Stimulated activated memory B cell treated with anti-CD40 and anti-IgM and Interleukin-4, amounts not matched to agents 10 μg/mL and 1 μg/mL and 100 μg/mL, for 72 hours (primary cell): ENCODE data around the gene CENPT.
"Not testable (repeated sequence)": the region's sequence is repeated elsewhere in the genome, so short reads cannot be mapped to it uniquely, and the experiment has no call there.

Experiments used
- ATAC-seq: fragments of 150-1000 bp; cut with Tn5 transposase; 2 replicates; pipeline ENCODE4 v1.10.0; 2021
- H3K27ac Mint-ChIP-seq: one replicate; pipeline ENCODE4 v1.8.0; 2022; ENCODE audit warnings: mild to moderate bottlenecking, mixed read lengths
- H3K27me3 Mint-ChIP-seq: one replicate; pipeline ENCODE4 v1.8.0; 2022; ENCODE audit warnings: mixed read lengths
- H3K36me3 Mint-ChIP-seq: one replicate; pipeline ENCODE4 v1.8.0; 2022; ENCODE audit warnings: mixed read lengths
- H3K4me1 Mint-ChIP-seq: one replicate; pipeline ENCODE4 v1.8.0; 2022; ENCODE audit warnings: mixed read lengths
- H3K4me3 Mint-ChIP-seq: one replicate; pipeline ENCODE4 v1.8.0; 2022; ENCODE audit warnings: mild to moderate bottlenecking, moderate library complexity, mixed read lengths
- H3K9me3 Mint-ChIP-seq: one replicate; pipeline ENCODE4 v1.8.0; 2022; ENCODE audit warnings: mixed read lengths

The CENPT gene

DNA sequence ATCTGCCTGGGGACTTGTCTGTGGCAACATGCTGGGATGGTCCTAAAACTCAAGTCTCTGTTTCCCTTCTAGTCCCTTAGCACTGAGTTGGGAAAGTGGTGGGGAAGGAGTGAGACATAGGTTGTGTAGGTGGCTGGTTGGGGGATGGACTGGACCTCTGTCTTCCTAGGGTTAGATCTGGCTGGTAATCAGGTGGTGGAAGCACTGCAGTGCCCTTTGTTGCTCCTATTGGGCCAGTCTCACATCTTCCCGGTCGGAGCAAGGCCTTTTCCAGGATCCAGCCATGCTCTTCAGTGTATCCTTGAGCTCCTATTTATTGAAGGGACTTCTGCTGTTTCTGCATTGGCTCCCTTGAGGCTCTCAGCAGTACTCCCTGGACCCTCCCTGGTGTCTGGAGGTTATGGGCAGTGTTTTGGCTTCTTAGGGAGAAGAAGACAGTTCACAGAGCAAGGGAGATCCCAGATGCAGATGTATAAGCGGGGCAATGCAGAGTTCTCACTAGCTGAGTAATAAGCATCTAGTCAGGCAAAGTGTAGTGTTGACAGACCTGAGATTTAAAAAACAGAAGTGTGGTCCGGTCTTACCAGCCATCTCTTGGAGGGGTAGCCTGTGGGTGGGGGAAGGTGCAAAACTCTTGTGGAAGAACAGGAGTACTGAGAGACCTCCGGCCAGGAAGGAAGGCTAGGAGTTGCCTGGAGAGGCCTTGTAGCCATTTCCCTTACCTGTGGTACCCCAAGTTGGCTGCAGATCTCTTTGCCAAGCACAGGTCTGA lies 2.0 kb downstream of the CENPT start:
- peak overlapping the region; percentile 87 for H3K27ac Mint-ChIP-seq
- H3K36me3 Mint-ChIP-seq: peaks cover 12% of the 10 kb centered on the region
- peaks cover 60% of the 10 kb centered on the region for H3K4me1 Mint-ChIP-seq
- peak overlapping the region; percentile 88 for H3K4me3 Mint-ChIP-seq
- H3K27me3 Mint-ChIP-seq: no peaks in the 10 kb centered on the region
- ATAC-seq: no peak
- H3K9me3 Mint-ChIP-seq: no peaks in the 10 kb centered on the region

DNA sequence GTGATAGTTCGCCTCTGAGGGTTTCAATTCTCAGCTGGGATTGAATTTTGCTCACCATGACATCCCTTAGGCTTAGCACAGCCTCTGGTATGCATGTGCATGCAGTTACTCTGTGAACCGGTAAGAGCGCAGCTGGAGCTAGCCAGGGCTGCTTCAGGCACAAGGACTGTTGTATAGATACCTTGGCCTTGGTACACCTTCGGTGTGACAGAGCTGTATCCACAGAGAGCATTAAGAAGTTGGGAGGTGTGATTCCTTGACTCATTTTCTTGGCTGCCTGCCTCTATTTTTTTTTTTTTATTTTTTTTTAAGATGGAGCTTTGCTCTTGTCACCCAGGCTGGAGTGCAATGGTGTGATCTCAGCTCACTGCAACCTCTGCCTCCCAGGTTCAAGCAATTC lies 3.0 kb downstream of the CENPT start:
- peaks cover 5% of the 10 kb centered on the region for H3K36me3 Mint-ChIP-seq
- ATAC-seq: no peak
- no peaks in the 10 kb centered on the region for H3K27me3 Mint-ChIP-seq
- H3K27ac Mint-ChIP-seq: no peak overlapping the region
- peaks cover 52% of the 10 kb centered on the region for H3K4me1 Mint-ChIP-seq
- peak overlapping the region; percentile 11 for H3K4me3 Mint-ChIP-seq
- H3K9me3 Mint-ChIP-seq: no peaks in the 10 kb centered on the region

DNA sequence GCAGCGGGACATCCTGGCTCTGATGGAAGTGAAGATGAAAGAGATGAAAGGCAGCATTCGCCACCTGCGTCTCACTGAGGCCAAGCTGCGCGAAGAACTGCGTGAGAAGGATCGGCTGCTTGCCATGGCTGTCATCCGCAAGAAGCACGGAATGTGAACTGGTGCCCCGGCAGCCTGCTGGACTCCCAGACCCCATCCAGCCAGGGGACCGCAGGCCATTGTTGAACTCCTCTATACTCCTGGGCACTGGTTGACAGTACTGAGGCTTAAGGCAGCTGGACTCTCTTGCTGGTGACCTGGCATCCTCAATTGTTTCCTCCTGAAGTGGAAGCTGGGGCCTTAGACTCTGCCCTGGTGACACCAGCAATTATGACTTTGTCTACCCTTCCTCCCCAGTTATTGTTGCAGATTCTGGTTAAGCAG lies 4.1 kb downstream of the CENPT start:
- Mint-ChIP-seq H3K4me1 (peaks cover 46% of the 10 kb centered on the region), H3K27ac (peak overlapping the region; percentile 92), H3K27me3 (no peaks in the 10 kb centered on the region), H3K4me3 (peak overlapping the region; percentile 92), H3K9me3 (no peaks in the 10 kb centered on the region), H3K36me3 (peaks cover 5% of the 10 kb centered on the region)
- no peak for ATAC-seq

DNA sequence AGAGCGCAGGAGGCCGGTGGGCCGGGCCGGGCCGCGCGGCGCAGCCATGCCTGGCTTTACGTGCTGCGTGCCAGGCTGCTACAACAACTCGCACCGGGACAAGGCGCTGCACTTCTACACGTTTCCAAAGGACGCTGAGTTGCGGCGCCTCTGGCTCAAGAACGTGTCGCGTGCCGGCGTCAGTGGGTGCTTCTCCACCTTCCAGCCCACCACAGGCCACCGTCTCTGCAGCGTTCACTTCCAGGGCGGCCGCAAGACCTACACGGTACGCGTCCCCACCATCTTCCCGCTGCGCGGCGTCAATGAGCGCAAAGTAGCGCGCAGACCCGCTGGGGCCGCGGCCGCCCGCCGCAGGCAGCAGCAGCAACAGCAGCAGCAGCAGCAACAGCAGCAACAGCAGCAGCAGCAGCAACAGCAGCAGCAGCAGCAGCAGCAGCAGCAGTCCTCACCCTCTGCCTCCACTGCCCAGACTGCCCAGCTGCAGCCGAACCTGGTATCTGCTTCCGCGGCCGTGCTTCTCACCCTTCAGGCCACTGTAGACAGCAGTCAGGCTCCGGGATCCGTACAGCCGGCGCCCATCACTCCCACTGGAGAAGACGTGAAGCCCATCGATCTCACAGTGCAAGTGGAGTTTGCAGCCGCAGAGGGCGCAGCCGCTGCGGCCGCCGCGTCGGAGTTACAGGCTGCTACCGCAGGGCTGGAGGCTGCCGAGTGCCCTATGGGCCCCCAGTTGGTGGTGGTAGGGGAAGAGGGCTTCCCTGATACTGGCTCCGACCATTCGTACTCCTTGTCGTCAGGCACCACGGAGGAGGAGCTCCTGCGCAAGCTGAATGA lies 4.8 kb downstream of the CENPT start:
- Mint-ChIP-seq H3K27me3 (no peaks in the 10 kb centered on the region), H3K27ac (peak overlapping the region; percentile 92), H3K4me1 (peaks cover 39% of the 10 kb centered on the region), H3K9me3 (no peaks in the 10 kb centered on the region), H3K4me3 (peak overlapping the region; percentile 92), H3K36me3 (peaks cover 5% of the 10 kb centered on the region)
- peak; percentile 62 for ATAC-seq

DNA sequence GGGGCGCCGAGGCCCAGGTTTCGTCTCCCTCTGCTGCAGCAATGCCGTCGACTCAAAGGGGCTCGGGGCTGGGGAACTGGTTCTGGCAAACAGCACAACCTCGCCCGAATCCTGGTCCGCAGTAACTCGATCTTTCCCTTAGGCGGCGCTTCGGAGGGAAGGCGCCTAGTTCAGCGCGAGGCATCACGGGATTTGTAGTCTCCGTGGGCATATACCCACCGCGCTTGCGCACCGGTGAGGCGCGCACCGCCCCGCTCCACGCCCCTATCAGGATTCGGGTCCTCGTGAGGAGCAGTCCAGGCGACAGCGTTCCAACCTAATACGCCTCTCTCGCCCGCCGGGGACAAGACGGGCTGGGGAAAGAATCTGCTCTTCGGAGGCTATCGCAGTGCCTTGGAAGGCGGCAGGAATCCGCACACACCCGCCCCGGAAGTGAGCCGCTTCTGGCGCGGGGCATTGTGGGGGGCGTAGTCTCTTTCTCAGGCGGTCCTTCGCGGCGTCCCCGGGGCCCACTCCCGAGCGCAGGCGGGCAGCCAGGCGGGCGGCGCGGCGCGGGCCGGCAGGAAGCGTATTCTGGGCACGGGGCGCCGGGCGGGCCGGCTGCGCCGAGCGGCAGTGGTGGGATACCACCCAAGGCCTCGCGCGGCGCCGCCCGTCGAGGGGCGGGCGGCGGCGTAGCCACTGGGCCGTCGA lies 5.5 kb downstream of the CENPT start, which contains the start of gene THAP11:
TSS of gene THAP11 (plus strand) at position 505 of the 693 bp plus-strand sequence. CDS start 235 bp downstream, outside the sequence.
- peaks cover 34% of the 10 kb centered on the region for H3K4me1 Mint-ChIP-seq
- H3K36me3 Mint-ChIP-seq: peaks cover 5% of the 10 kb centered on the region
- no peaks in the 10 kb centered on the region for H3K27me3 Mint-ChIP-seq
- peak; percentile 77 for ATAC-seq
- peak within 1 kb of the TSS; percentile 92 for H3K27ac Mint-ChIP-seq
- H3K9me3 Mint-ChIP-seq: no peaks in the 10 kb centered on the region
- H3K4me3 Mint-ChIP-seq: peak within 1 kb of the TSS; percentile 98

DNA sequence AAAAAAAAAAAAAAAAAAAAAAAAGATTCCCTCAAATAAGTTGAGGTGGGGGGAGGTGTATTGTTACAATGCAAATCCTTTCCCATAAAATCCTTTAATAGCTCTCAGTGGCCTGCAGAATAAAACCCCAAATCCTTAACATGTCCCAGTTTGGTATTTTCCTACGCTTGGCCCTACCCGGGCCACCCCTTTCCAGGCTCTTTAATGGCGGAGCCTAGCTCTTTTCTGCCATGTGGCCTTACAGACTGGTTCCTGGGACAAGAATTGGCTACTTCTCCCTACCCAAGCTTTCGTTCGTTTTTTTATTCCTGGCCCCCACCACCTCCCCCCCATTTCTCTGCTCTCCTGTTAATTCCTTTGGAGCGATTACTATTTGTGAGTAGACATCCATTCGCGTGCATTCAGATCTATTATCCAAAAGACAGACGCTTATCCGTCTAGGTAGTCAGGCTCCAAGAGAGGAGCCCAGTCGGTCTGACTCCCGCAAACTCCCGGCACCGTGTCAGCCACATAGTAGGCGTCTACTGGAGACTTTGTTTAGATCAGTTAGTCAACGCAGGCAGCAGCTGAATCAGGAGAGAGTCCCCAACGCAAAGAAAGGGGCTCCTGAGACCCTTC lies 6.2 kb downstream of the CENPT start:
- Mint-ChIP-seq H3K36me3 (peaks cover 5% of the 10 kb centered on the region), H3K9me3 (no peaks in the 10 kb centered on the region), H3K27ac (peak overlapping the region; percentile 92), H3K4me1 (peaks cover 34% of the 10 kb centered on the region), H3K27me3 (no peaks in the 10 kb centered on the region), H3K4me3 (peak overlapping the region; percentile 98)
- ATAC-seq: no peak

DNA sequence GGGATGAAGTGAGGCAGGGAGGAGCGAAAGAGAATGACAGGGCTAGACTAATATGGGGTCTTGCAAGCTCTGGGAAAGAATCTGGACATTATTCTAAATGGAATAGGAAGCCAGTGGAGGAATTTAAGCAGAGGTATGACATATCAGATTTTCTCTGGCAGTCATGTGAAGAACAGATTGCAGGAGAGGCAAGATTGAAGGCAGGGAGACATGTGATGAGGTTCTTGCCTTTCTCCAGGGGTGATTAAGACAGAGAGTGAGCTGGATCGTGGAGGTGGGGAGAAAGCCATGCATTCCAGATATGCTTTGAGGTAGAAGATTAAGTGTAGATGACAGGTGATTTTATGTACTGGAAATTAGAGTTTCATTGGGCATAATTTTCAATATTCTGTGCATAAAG lies 9.7 kb downstream of the CENPT start:
- no peaks in the 10 kb centered on the region for H3K27me3 Mint-ChIP-seq
- H3K36me3 Mint-ChIP-seq: no peaks in the 10 kb centered on the region
- H3K27ac Mint-ChIP-seq: no peak overlapping the region
- H3K9me3 Mint-ChIP-seq: no peaks in the 10 kb centered on the region
- H3K4me3 Mint-ChIP-seq: no peak overlapping the region
- no peak for ATAC-seq
- H3K4me1 Mint-ChIP-seq: peaks cover 19% of the 10 kb centered on the region

DNA sequence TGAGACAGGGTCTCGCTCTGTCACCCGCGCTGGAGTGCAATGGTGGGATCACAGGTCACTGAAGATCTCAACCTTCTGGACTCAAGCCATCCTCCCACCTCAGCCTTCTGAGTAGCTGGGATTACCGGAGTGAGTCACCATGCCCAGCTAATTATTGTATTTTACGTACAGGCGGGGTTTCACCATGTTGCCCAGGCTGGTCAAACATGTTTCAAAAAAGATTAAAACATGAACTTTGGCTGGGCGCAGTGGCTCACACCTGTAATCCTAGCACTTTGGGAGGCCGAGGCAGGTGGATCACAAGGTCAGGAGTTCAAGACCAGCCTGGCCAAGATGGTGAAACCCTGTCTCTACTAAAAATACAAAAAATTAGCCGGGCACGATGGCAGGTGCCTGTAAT lies 10.3 kb downstream of the CENPT start:
- H3K4me1 Mint-ChIP-seq: peaks cover 25% of the 10 kb centered on the region
- H3K9me3 Mint-ChIP-seq, H3K27ac Mint-ChIP-seq, H3K4me3 Mint-ChIP-seq, H3K27me3 Mint-ChIP-seq, H3K36me3 Mint-ChIP-seq, ATAC-seq: not testable (repeated sequence)

DNA sequence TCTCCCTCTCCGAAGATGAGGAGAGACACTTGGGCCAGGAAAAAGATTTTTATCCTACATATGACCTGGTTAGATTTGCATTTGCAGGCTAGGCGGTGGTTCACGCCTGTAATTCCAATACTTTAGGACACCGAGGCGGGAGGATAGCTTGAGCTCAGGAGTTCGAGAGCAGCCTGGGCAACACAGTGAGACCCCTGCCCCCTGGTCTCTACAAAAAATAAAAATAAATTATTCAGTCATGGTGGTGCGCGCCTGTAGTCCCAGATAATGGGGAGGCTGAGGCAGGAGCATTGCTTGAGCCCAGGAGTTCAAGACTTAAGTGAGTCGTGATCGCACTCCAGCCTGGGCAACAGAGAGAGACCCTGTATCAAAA lies 13.3 kb downstream of the CENPT start:
- no peak for ATAC-seq
- Mint-ChIP-seq H3K9me3 (no peaks in the 10 kb centered on the region), H3K4me1 (peaks cover 21% of the 10 kb centered on the region), H3K27ac (peak overlapping the region; percentile 97), H3K27me3 (no peaks in the 10 kb centered on the region), H3K36me3 (peaks cover 17% of the 10 kb centered on the region), H3K4me3 (peak overlapping the region; percentile 98)

DNA sequence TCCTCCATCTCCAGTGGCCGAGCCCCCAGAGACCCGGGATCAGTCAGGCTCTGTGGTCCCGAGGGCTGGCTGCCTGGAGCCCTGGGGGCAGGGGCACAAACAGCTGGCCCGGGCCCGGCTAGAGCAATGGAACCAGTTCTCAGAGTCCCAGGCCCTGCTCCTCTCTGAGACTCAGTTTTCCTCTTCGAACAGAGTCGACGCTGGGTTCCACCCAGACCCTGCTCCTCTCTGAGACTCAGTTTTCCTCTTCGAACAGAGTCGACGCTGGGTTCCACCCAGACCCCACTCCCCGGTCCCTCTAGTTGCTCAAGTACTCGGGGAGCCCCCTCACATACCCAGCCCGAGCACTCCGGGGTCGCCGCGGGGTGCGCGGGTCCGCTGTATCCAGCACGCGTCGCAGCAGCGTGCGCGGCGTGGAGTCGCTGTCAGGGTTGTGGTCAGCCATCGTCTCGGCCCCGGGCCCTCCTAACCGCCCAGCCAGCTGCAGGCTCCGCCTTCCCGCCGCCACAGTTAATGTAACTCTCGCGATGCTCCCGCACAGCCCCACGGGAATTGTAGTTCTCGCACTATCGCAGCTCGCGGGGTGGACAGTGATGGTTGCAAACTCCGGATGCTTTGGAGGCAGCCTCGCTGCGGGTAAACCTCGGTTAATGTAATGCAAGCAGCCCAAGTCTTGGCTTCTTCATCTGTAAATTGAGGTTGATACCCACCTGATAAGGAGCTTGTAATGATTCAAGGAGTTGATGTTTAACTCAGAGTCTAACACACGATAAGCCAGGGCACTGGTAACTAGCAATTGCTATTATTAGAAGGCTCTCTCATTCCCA lies 13.9 kb downstream of the CENPT start:
- Mint-ChIP-seq H3K9me3 (no peaks in the 10 kb centered on the region), H3K27me3 (no peaks in the 10 kb centered on the region), H3K36me3 (peaks cover 17% of the 10 kb centered on the region), H3K27ac (peak overlapping the region; percentile 97), H3K4me3 (peak overlapping the region; percentile 98), H3K4me1 (peaks cover 21% of the 10 kb centered on the region)
- peak; percentile 99 for ATAC-seq

DNA sequence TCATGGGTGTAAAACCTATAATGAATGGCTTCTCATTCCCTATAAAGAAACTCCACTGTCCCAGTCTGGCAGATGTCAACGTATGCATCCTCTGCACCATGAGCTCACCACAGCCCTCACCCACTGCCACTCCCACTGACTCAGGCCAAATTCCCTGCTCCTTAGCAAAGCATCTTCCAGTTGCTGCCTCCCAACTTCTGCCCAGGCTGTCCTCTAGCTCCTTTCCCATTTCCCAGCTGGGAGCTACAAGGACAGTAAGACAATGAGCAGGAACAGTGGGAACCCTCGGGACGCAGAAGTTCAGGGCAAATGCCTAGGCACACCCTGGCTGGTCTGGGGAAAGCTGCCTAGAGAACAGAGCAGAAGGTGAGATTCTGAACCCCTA lies 14.5 kb downstream of the CENPT start:
- Mint-ChIP-seq H3K27me3 (no peaks in the 10 kb centered on the region), H3K4me1 (peaks cover 21% of the 10 kb centered on the region), H3K4me3 (peak overlapping the region; percentile 98), H3K9me3 (no peaks in the 10 kb centered on the region), H3K27ac (peak overlapping the region; percentile 97), H3K36me3 (peaks cover 22% of the 10 kb centered on the region)
- no peak for ATAC-seq

DNA sequence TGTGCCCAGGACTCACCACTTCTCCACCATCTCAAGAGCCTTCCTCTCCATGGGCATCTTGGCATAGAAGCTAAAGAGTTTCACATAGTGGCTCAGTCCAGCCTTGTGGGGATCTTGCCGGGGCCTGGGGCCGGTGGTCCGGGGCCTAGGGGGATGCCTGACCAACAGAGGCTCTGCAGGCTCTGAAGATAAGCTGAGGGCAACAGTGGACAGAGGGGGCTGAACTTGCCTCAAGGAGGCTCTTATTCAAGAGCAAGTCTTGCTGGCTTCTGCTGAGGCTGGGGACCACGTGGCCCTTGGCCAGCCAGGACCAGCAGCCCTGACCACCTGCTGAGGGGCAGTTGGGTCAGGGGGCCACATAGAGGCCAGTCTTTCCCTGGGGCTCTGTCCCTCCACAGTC lies 18.8 kb downstream of the CENPT start:
- ATAC-seq: no peak
- Mint-ChIP-seq H3K4me3 (no peak overlapping the region), H3K9me3 (no peaks in the 10 kb centered on the region), H3K4me1 (peaks cover 22% of the 10 kb centered on the region), H3K27me3 (no peaks in the 10 kb centered on the region), H3K36me3 (peaks cover 22% of the 10 kb centered on the region), H3K27ac (no peak overlapping the region)

DNA sequence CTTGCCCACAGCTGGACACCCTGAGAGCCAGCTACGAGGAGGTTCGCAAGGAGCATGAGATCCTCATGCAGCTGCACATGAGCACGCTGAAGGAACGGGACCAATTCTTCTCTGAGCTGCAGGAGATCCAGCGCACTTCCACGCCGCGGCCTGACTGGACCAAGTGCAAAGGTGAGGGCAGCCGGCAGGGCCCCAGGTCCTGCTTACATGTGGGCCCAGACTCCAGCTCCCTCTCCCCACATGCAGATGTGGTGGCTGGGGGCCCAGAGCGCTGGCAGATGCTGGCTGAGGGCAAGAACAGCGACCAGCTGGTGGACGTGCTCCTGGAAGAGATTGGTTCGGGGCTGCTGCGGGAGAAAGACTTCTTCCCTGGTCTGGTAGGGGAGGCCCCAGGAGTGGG lies 21.6 kb downstream of the CENPT start:
- Mint-ChIP-seq H3K4me1 (peaks cover 7% of the 10 kb centered on the region), H3K27me3 (no peaks in the 10 kb centered on the region), H3K36me3 (peaks cover 16% of the 10 kb centered on the region), H3K4me3 (no peak overlapping the region), H3K9me3 (no peaks in the 10 kb centered on the region), H3K27ac (no peak overlapping the region)
- ATAC-seq: no peak

DNA sequence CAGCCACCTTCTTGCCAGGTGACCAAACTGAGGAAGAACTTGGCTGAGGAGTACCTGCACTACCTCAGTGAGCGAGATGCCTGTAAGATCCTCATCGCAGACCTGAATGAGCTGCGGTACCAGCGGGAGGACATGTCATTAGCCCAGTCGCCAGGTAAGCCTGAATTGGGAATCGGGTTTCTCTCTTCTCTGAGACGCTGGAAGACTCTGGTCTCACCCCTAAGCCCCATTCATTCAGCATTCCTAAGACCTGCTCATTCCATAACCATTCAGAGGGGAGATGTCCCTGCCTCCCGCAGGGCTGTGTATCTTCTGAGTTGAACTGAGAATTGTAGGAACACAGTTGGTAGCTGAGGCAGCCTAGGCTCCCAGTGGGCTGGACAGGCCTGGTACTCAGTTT lies 22.4 kb downstream of the CENPT start:
- ATAC-seq: no peak
- Mint-ChIP-seq H3K9me3 (no peaks in the 10 kb centered on the region), H3K27ac (peak overlapping the region; percentile 24), H3K27me3 (no peaks in the 10 kb centered on the region), H3K4me3 (no peak overlapping the region), H3K4me1 (peaks cover 7% of the 10 kb centered on the region), H3K36me3 (peaks cover 11% of the 10 kb centered on the region)
